NCI-H1417 treated with DMSO at 0.1 percent for 48 hours (cell line): ENCODE data around the gene BRCA1.
"Not testable (repeated sequence)": the region's sequence is repeated elsewhere in the genome, so short reads cannot be mapped to it uniquely, and the experiment has no call there.

Experiments used
- DNase-seq: peaks from one replicate; lab custom pipeline; 2025; lab: John Stamatoyannopoulos, UW

The BRCA1 gene

GRCh38 chr17:43069368-43069898 is 55.7 kb downstream of the BRCA1 start:
- DNase-seq, result no peak

GRCh38 chr17:43068570-43069367 is 56.4 kb downstream of the BRCA1 start:
- DNase-seq, result no peak

GRCh38 chr17:43062984-43063638 is 62.1 kb downstream of the BRCA1 start:
- DNase-seq, result no peak

- no peak for DNase-seq
Measured at GRCh38 chr17:43056051-43056450, 69.1 kb downstream of the BRCA1 start.

- DNase-seq, result not testable (repeated sequence)
Measured at GRCh38 chr17:43053008-43053407, 72.2 kb downstream of the BRCA1 start.

- DNase-seq, result no peak
Measured at GRCh38 chr17:43051969-43052368, 73.2 kb downstream of the BRCA1 start.

- no peak for DNase-seq
Measured at GRCh38 chr17:43044024-43044423, 81.1 kb downstream of the BRCA1 start.

- no peak for DNase-seq
Measured at GRCh38 chr17:43043307-43043706, 81.9 kb downstream of the BRCA1 start.

- no peak for DNase-seq
Measured at GRCh38 chr17:43042025-43042628, 83.0 kb downstream of the BRCA1 start.

GRCh38 chr17:43040655-43041054 is 84.5 kb downstream of the BRCA1 start:
- DNase-seq, result no peak

GRCh38 chr17:43039646-43040045 is 85.5 kb downstream of the BRCA1 start:
- DNase-seq, result no peak

- no peak for DNase-seq
Measured at GRCh38 chr17:43034894-43035293, 90.3 kb downstream of the BRCA1 start.

GRCh38 chr17:43033948-43034881 is 90.9 kb downstream of the BRCA1 start:
- no peak for DNase-seq

GRCh38 chr17:43031666-43032065 is 93.5 kb downstream of the BRCA1 start:
- no peak for DNase-seq

- DNase-seq, result no peak
Measured at GRCh38 chr17:43030137-43030767, 94.9 kb downstream of the BRCA1 start.

- DNase-seq, result no peak
Measured at GRCh38 chr17:43028221-43028861, 96.8 kb downstream of the BRCA1 start.

GRCh38 chr17:43027091-43028032 is 97.8 kb downstream of the BRCA1 start:
- DNase-seq, result no peak

GRCh38 chr17:43026595-43026994 is 98.6 kb downstream of the BRCA1 start:
- DNase-seq, result no peak

GRCh38 chr17:43025766-43026537 is 99.2 kb downstream of the BRCA1 start:
- no peak for DNase-seq
